ENCODE data around the gene CASR.

DNA sequence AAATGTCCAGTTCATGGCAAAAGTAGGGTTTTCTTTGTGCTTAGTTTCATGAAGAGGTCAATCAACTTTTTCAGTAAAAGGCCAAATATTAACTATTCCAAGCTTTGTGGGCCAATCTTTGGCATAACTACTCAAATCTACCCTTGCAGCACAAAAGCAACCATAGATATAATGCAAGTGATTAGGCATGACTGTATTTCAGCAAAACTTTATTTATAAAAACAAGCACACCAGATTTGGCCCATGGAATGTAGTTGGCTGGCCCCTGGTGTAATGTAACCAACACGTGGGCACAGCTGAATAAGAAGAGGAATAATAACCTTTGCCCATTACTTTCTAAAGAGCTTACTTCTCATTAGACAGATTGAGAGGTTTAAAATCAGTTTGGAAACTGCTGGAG lies 50.6 kb downstream of the CASR start:
- TF ChIP-seq, protein P1, sequence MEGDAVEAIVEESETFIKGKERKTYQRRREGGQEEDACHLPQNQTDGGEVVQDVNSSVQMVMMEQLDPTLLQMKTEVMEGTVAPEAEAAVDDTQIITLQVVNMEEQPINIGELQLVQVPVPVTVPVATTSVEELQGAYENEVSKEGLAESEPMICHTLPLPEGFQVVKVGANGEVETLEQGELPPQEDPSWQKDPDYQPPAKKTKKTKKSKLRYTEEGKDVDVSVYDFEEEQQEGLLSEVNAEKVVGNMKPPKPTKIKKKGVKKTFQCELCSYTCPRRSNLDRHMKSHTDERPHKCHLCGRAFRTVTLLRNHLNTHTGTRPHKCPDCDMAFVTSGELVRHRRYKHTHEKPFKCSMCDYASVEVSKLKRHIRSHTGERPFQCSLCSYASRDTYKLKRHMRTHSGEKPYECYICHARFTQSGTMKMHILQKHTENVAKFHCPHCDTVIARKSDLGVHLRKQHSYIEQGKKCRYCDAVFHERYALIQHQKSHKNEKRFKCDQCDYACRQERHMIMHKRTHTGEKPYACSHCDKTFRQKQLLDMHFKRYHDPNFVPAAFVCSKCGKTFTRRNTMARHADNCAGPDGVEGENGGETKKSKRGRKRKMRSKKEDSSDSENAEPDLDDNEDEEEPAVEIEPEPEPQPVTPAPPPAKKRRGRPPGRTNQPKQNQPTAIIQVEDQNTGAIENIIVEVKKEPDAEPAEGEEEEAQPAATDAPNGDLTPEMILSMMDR (conservative IDR thresholded peaks at IDR 0.05; ENCODE audit: low read length): no peak
- TF ChIP-seq EZH2phosphoT487 (IDR thresholded peaks at IDR 0.05; ENCODE audit: borderline replicate concordance, low read depth, low read length): no peak
